Raji (cell line): Measurements from ENCODE around the gene ERBIN.

Experiments used
- POLR2A ChIP-seq: IDR thresholded peaks from 2 replicates; pipeline ENCODE4 v1.6.1; 2011; ENCODE audit warnings: low read depth, low read length, control low read depth; ENCODE audit not compliant: insufficient read depth

The ERBIN gene

GRCh38 chr5:65932676-65933075 lies 6.3 kb downstream of the ERBIN start:
- TF ChIP-seq POLR2A: no peak

- TF ChIP-seq POLR2A: no peak
Measured at GRCh38 chr5:65933295-65933694, 6.9 kb downstream of the ERBIN start.

GRCh38 chr5:65938256-65938655 lies 11.9 kb downstream of the ERBIN start:
- TF ChIP-seq POLR2A: no peak

GRCh38 chr5:65943771-65944170 lies 17.4 kb downstream of the ERBIN start:
- no peak for TF ChIP-seq POLR2A

GRCh38 chr5:65946198-65946745 lies 19.9 kb downstream of the ERBIN start:
- TF ChIP-seq POLR2A: no peak

GRCh38 chr5:65948115-65948747 lies 21.9 kb downstream of the ERBIN start:
- no peak for TF ChIP-seq POLR2A

GRCh38 chr5:65951330-65951729 lies 25.0 kb downstream of the ERBIN start:
- no peak for TF ChIP-seq POLR2A

- no peak for TF ChIP-seq POLR2A
Measured at GRCh38 chr5:65952259-65952658, 25.9 kb downstream of the ERBIN start.

GRCh38 chr5:65954200-65954599 lies 27.8 kb downstream of the ERBIN start:
- TF ChIP-seq POLR2A: no peak

GRCh38 chr5:65955746-65956145 lies 29.4 kb downstream of the ERBIN start:
- TF ChIP-seq POLR2A: no peak

GRCh38 chr5:65961633-65962032 lies 35.3 kb downstream of the ERBIN start:
- TF ChIP-seq POLR2A: no peak

- no peak for TF ChIP-seq POLR2A
Measured at GRCh38 chr5:65967288-65968066, 41.1 kb downstream of the ERBIN start.

- TF ChIP-seq POLR2A: no peak
Measured at GRCh38 chr5:65969539-65970393, 43.4 kb downstream of the ERBIN start.

- TF ChIP-seq POLR2A: no peak
Measured at GRCh38 chr5:65970481-65971367, 44.3 kb downstream of the ERBIN start.
